GM19351 (cell line): ENCODE results near the gene OR9A4.
A peak's percentile ranks its signal among the peaks of the same experiment; 100 is the strongest.
"Not testable (repeated sequence)": the region's sequence is repeated elsewhere in the genome, so short reads cannot be mapped to it uniquely, and the experiment has no call there.

ENCODE experiments used
- ATAC-seq: cut with Tn5 transposase; IDR thresholded peaks from one replicate; pipeline ENCODE4 v1.9.1; 2021; ENCODE audit warnings: mild to moderate bottlenecking, moderate library complexity; ENCODE audit not compliant: unreplicated experiment

The OR9A4 gene, protein sequence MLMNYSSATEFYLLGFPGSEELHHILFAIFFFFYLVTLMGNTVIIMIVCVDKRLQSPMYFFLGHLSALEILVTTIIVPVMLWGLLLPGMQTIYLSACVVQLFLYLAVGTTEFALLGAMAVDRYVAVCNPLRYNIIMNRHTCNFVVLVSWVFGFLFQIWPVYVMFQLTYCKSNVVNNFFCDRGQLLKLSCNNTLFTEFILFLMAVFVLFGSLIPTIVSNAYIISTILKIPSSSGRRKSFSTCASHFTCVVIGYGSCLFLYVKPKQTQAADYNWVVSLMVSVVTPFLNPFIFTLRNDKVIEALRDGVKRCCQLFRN

GRCh38 chr7:141916099-141916498, at the start of gene OR9A4:
Gene OR9A4, plus strand, starts transcription at chr7:141916399. Its CDS starts 2,477 bp downstream, at chr7:141918876.
- ATAC-seq, result no peak

GRCh38 chr7:141866974-141867373, 49.2 kb upstream of the OR9A4 start:
- ATAC-seq, result no peak

GRCh38 chr7:141872931-141873330, 43.3 kb upstream of the OR9A4 start:
- peak; percentile 87 for ATAC-seq

- no peak for ATAC-seq
Measured at GRCh38 chr7:141874787-141875186, 41.4 kb upstream of the OR9A4 start.

DNA sequence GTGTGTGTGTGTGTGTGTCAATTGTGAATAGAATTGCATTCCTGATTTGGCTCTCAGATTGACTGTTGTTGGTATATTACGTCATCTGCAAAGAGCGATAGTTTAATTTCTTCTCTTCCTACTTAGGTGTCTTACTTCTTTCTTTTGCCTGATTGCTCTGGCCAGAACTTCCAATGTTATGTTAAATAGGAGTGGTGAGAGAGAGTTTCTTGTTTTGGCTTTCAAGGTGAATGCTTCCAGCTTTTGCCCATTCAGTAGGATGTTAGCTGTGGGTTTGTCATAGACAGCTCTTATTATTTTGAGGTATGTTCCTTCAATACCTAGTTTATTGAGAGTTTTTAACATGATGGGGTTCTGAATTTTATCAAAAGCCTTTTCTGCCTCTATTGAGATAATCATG, 40.7 kb upstream of the OR9A4 start:
- ATAC-seq, result no peak

- no peak for ATAC-seq
Measured at GRCh38 chr7:141876371-141876770, 39.8 kb upstream of the OR9A4 start.

DNA sequence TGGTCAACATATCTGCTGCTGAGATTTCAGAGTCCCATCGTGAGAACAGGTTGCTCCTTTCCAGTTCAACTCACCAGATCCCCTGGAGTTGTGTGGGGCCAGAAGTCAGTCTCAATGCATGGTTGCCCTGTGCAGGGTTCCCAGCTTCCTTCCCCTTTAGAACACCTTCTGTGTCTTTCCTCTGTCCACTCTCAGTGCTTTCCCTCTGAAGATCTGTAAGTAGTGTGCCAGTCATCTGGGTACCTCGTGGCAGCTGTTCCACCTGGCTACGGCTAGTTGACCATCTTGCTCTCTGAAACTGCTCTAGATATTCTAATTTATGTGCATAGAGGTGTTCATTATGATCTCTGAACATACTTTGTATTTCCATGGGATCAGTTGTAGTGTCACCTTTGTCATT, 38.8 kb upstream of the OR9A4 start:
- no peak for ATAC-seq

DNA sequence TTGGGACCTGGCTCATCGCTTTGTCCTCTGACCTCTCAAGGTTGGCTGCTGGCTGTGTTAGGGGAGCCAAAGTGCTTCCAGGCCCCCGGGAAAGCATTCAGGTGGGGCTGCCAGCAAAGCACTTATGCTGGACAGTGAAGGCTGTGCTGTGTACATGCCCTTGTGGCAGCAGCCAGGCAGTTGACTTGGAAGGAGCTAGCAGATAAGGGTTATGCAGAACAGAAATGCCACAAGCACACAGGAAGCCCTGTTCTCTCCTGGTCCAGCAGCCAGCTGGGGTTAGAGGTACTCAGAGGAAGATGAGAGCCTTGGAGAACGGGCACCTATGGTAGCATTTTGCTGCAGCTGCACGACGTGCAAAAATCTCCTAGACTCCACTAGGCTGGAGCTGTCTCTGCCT, 35.2 kb upstream of the OR9A4 start:
- no peak for ATAC-seq

- peak; percentile 92 for ATAC-seq
Measured at GRCh38 chr7:141884539-141885225, 31.5 kb upstream of the OR9A4 start.

- ATAC-seq, result no peak
Measured at GRCh38 chr7:141889321-141889720, 26.9 kb upstream of the OR9A4 start.

GRCh38 chr7:141891336-141891735, 24.9 kb upstream of the OR9A4 start:
- no peak for ATAC-seq

- ATAC-seq, result not testable (repeated sequence)
Measured at GRCh38 chr7:141899366-141899765, 16.8 kb upstream of the OR9A4 start.

DNA sequence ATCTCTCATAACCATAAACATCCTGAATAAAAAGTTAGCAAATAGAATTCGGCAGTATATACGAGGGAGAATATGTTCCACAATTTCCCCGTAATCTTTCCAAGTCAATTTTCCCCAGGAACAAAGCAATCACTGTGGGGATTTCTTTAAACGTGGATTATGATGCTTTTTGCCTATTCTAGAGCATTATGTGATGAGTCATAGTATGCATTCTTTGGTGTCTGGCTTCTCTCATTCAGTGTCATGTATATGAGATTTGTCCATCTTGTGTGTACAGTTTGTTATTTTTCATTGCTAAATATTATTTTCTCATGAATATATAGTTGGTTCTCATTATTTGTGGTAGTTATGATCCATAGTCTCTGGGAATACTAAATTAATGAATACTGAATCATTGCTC, 9.9 kb upstream of the OR9A4 start:
- ATAC-seq, result no peak

GRCh38 chr7:141911391-141911790, 4.8 kb upstream of the OR9A4 start:
- ATAC-seq, result no peak

GRCh38 chr7:141915565-141915964, 634 bp upstream of the OR9A4 start:
- ATAC-seq, result peak; percentile 69

- no peak for ATAC-seq
Measured at GRCh38 chr7:141920281-141920680, 4.1 kb downstream of the OR9A4 start.

- no peak for ATAC-seq
Measured at GRCh38 chr7:141928146-141928844, 12.1 kb downstream of the OR9A4 start.

DNA sequence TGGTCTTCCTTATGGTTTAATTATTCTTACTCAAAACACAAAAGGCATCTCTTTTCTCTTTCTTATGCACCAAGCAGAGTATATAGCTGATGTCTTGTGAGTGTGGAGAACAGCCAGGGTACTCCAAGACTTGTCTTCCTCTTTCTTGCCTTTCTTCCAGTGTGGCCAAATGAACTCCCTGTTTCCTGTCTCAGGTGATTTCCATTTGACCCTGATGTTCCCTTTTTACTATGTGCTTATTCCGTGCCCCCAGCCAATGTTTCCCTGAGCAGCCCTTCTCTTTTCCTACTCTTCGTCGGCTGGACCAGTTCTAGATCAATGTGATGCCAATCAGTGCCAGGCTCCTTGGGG, 12.6 kb downstream of the OR9A4 start:
- no peak for ATAC-seq

- no peak for ATAC-seq
Measured at GRCh38 chr7:141930211-141930610, 14.0 kb downstream of the OR9A4 start.

GRCh38 chr7:141941075-141941474, 24.9 kb downstream of the OR9A4 start:
- no peak for ATAC-seq

GRCh38 chr7:141943846-141944245, 27.6 kb downstream of the OR9A4 start:
- no peak for ATAC-seq

- no peak for ATAC-seq
Measured at GRCh38 chr7:141944811-141945210, 28.6 kb downstream of the OR9A4 start.
